Stimulated activated CD8-positive, alpha-beta memory T cell treated with anti-CD3 and anti-CD28 coated beads, Interleukin-7, amount 100 ng/mL, for 4 hours (primary cell): Measurements from ENCODE around the gene ATRNL1.

Experiments used
- DNase-seq, 2 donors: peaks; one replicate each; pipeline ENCODE4 v3.0.0-alpha.2; 2020; ENCODE audit warnings: low read depth in 2 of 2

The ATRNL1 gene, protein sequence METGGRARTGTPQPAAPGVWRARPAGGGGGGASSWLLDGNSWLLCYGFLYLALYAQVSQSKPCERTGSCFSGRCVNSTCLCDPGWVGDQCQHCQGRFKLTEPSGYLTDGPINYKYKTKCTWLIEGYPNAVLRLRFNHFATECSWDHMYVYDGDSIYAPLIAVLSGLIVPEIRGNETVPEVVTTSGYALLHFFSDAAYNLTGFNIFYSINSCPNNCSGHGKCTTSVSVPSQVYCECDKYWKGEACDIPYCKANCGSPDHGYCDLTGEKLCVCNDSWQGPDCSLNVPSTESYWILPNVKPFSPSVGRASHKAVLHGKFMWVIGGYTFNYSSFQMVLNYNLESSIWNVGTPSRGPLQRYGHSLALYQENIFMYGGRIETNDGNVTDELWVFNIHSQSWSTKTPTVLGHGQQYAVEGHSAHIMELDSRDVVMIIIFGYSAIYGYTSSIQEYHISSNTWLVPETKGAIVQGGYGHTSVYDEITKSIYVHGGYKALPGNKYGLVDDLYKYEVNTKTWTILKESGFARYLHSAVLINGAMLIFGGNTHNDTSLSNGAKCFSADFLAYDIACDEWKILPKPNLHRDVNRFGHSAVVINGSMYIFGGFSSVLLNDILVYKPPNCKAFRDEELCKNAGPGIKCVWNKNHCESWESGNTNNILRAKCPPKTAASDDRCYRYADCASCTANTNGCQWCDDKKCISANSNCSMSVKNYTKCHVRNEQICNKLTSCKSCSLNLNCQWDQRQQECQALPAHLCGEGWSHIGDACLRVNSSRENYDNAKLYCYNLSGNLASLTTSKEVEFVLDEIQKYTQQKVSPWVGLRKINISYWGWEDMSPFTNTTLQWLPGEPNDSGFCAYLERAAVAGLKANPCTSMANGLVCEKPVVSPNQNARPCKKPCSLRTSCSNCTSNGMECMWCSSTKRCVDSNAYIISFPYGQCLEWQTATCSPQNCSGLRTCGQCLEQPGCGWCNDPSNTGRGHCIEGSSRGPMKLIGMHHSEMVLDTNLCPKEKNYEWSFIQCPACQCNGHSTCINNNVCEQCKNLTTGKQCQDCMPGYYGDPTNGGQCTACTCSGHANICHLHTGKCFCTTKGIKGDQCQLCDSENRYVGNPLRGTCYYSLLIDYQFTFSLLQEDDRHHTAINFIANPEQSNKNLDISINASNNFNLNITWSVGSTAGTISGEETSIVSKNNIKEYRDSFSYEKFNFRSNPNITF (N-terminal part only)

DNA sequence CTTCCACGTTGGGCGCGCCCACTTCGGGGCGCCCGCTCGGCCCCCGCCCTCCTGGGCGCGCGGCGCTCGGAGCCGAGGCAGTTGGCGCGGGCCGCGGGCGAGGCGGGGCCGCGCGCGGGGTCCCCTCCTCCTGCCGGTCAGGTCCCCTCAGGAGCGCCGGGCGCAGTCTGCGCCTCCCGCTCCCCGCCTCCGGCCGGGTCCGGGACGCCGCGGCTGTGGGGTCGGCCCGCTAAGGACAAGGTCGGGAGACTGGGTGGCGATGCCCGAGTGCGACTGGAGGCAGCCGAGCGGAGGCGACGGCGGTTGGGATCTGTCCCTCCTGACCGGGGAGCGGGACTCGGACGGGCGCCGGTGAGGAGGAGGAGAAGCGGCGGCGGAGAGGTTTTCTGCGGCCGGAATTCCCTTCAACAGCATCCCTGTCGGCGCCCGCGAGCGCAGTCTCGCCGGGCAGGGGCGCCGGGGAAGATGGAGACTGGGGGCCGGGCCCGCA, at the start of gene ATRNL1:
Gene ATRNL1, plus strand, starts transcription at position 80 of the 490 bp plus-strand sequence. Its CDS starts 386 bp downstream, at position 466.
- no peak for DNase-seq

DNA sequence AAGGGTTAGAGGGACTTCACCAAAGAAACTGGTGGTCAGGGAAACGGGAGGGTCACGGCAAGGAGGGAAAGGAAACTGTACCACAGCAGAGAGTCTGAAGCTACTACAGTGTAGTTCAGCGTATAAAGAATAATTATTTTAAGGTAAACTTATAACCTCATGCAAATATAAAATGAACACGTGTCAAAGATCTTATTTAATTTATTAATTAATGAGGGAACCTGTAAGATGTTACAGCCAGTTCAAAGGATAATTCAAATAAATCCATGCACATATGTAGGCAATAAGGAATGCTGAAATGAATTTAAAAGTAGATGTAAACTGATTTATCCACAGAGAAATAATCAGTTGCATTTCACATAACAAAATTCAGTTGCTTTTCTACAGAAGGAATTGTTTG, 49.4 kb upstream of the ATRNL1 start:
- DNase-seq = no peak

DNA sequence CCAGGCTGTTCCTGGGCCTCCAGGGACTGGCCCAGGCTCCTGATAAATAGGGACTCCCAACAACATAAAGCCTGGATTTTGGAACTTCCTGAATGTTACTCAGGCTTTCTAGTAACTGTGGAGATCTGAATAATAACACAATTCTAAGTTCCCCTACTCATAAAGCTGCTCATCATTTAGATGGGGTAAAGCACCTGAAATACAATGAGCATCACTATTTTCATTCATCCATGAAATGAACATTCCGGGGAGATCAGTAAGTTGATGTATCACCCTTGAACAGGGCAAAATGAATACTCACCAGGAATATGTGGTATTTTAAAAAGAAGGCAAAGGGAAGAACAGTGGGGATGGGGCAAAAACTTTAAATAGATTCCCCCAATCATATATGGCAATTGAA, 48.3 kb upstream of the ATRNL1 start:
- DNase-seq = no peak

DNA sequence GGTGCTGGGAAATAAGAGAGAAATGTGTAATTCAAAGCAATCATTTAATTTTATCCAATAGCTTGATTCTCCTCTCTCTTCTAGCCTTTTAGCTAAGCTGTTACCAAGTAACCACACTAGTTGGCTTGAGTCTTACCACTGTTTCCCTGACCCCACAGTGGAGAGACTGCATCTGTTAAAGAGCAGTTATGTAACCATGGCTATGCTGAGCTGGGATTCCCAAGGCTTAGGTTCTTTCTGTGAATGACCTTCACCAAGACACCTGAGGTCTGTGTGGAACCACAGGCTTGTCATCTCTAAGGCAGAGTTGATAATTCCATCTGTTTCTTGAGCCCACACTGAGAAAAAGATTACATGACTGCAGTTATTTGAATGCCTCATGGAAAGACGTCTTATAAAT, 47.7 kb upstream of the ATRNL1 start:
- DNase-seq = no peak

DNA sequence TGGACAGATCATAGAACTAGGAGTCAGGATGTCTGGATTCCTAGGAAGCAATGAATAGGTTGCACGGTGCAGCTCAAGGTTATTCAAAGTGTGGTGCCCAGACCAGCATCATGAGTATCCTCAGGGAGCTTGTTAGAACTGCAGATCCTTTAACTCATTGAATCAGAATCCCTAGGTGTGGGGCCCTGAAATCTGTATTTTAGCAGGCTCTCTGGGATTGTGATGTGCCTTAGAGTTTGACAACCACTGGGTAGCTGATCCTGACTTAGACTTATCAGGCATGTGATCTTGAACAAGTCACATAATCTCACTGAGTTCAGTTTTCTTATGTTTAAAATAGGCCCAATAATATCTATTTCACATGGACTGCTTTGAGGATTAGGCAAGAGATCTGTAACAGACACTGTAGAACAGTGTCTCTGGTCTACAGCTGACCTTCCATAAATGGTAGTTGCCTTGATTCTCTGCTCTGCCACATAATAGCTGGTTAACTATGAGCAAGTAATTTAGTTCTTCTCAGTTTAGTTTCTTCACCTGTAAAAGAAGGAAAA, 46.4 kb upstream of the ATRNL1 start:
- no peak for DNase-seq

DNA sequence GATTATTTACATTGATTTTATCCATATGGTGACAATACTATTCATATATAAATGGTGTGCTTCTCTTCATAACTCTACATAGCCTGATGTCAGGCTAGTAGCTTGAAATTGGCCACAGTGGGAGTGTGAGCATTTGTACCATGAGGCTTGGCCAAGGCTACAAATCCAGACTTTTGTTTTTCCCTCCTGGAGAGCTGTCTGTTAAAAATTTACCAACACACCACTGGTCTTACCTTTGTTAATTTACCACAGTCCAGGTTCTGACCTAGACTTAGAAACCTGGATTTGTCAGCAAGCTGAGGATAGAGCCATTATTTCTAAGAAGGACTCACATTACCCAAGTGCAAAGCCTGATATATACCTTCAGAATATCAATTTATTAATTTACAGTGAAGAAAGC, 45.5 kb upstream of the ATRNL1 start:
- DNase-seq = no peak

DNA sequence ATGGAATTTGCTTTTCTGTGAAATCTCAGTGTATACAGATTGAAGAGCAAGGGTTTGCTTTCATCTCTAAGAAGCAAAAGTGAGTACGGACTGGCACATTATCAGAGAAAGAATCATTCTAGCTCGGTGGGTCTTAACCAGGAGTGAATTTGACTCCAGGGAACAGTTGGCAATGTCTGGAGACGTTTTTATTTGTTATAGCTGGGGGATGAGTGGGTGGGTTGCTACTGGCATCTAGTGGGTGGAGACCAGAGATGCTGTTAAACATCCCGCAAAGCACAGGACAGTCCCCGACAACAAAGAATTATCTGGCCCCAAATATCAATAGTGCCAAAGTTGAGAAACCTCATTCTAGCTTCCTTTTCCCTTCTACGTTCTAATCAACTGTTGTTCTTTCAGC, 43.8 kb upstream of the ATRNL1 start:
- DNase-seq = no peak

DNA sequence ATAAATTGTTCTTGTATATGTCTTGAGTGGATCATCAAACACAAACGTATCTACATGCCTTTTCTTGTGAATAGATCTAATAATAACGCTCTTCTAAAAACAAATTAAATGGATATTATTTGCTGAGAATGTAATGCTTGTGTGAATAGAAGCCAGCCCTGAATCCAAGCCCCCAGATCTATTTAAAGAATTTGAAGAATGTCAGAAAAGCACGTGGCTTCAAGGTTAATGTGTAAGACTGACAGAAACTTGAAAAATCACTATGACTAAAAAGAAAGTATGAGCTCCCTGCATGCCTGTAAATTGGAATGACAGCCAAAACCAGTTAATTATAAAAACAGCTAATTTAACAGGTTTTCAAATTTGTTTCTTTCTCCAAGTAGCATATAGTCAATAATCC, 43.2 kb upstream of the ATRNL1 start:
- DNase-seq = no peak

DNA sequence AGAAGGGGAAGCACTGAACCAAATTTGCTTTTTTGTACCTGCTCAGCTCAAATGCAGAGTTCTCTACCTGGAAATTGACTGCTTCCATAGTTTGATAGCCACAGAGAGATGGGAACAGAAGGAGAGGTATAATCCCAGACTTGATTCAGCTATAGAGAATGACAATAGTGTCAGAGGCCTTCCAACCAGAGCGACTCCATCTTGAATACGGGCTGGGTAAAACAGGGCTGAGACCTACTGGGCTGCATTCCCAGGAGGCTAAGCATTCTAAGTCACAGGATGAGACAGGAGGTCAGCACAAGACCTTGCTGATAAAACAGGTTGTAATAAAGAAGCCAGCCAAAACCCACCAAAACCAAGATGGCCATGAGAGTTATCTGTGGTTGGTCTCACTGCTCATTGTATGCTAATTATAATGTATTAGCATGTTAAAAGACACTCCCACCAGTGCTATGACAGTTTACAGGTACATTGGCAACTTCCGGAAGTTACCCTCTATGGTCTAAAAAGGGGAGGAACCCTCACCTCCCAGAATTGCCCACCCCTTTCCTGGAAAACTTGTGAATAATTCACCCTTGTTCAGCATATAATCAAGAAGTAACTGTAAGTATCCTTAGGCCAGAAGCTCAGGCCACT, 42.7 kb upstream of the ATRNL1 start:
- no peak for DNase-seq

DNA sequence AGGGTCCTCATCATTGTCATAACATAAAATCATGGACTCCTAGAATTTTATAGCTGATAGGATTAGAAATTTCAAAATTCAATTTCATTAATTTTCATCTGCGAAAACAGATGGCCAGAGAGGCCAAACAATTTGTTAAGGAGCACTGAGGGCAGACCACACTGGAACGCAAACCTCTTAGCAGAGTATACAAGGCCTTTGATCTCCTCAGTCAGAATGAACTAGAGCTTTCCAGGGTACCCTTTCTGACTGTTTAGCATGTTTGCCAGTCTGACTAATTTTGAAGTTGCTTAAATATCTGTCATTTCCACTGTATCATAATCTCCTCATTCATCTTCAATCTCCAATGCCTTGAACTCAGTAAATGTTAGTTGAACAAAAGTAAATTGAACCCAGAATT, 41.9 kb upstream of the ATRNL1 start:
- DNase-seq = no peak

DNA sequence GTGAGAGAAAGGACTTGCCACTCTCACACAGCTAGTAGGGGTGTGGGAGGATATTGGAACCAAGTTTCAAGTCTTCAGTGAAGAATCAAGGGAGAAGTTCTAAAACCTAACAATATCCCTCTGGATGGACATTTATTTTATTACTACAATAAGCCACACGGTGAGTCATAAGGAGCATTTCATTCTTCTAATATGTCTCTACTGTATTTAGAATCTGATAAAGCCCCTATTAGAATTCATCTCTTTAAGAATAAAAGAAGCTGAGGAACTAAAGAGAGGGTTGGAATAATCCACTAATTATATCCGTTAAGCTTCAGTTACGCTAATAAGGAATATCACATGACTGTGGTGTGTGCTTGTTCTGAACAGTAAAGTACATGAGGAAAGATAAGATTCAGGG, 40.9 kb upstream of the ATRNL1 start:
- DNase-seq = no peak

DNA sequence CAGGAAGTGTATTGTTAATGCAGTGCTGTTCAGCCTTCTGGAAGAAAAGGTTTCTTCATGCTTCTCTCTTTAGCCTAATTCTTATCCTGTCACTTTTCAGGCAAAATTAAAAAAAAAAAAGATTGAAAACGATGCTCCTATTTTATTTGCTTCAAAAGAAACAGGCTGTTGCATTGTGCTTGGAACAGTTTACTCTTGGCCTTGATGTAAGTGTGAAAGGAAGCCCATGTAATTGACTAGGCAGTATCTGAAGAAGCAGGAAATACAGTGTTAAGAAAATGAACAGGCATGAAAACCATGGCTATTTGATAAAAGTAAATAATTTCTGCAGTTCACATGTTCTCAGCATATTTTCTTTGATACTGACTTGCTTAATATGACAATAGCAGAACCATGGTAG, 40.4 kb upstream of the ATRNL1 start:
- no peak for DNase-seq

DNA sequence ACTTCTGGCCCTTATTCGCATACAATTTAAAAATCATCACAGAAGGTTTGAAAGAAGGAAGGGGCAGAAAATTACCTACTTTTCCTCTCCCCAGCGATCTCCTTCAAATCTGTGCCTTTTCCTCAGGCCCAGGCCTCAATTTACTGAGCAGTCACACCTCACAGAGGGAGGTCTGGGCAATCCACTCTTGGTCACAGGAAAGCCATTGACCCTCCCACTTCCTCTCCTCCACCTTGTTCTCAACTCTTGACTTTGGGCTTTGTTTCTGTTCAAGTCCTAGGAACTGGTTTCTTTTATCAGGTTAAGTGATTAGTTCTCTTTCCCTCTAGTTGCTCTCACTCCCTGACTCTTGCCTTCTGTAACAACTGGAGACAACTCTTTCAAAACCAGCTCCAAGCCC, 37.0 kb upstream of the ATRNL1 start:
- no peak for DNase-seq

DNA sequence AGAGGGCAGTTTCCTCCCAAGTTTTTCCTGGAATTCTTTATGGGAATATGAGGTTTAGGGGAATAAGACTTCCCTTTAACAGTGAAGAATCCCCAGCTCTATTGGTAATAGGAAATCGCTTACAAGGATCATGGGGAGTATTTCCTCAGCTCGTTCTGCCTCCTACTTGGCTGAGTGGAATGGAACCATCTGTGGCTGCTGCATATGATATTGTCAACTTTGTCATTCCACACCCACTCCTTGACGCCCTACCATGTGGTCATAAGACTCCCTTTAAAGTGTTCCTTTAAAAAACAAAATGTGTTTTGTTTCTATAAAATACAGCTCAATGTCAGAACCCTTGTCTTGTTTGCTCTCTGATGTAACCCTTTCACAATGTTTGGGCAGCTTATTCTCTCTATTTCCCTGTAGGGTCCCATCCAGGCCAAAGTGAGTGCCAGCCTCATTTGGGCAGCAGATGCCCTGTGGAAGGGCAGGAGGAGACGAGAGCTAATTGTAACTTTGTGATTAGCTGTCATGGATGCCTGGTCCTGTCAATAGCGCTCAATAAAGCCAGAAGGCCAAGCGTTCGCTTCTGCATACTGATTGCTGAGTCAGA, 33.8 kb upstream of the ATRNL1 start:
- no peak for DNase-seq

DNA sequence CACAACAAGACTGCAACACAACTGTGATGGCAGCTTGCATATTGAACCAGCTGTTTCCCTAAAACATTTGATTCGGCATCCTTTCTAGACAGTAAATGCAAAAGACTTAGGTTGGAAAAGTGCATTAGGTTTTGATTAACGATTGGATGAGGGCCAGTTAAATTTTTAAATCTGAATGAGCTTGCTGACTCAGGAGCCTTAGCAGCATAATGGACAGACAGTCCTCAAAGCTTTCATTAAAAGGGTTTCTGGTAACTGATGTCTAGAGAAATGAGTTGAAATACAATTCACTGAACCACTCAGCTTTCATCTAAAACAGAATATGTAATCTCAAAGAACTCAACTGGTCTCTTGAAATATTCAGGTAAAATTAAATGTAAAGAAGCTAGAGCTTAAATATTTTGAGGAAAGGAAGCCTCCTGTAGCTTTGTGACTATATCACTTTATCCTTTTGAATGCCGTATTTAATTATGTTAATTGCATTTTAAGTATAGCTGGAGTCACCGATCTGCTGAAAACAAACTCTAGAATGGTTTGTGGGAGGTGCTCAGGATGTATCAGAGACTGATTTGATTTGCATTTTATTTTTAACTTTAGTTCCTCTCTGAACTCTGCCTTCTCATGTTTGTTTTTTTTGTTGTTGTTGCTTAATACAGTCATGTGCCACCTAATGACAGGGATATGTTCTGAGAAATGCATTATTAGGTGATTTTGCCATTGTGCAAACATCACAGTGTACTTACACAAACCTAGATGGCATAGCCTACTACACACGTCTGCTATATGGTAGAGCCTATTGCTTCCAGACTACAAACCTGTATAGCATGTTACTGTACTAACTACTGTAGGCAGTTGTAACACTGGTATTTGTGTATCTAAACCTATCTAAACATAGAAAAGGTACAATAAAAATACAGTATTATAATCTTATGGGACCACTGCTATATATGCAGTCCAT, 29.2 kb upstream of the ATRNL1 start:
- DNase-seq = no peak

DNA sequence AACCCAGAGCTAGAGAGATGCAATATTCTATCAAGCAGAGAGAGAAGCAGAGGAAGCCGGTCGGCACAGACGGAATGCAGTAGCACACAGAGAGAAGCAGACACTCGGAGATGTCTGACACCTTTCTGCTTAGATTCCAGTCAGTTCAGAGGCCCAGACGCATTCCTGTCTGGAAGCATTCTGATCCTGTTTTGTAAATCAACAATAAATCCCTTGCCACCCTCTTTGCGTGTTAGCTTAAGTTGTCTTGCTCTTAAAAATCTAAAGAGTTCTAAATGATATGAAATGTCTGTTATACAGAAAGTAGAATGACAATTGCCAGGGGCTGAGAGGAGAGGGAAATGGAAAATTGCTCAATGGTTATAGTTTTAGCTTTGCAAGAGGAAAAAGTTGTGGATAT, 27.4 kb upstream of the ATRNL1 start:
- no peak for DNase-seq

DNA sequence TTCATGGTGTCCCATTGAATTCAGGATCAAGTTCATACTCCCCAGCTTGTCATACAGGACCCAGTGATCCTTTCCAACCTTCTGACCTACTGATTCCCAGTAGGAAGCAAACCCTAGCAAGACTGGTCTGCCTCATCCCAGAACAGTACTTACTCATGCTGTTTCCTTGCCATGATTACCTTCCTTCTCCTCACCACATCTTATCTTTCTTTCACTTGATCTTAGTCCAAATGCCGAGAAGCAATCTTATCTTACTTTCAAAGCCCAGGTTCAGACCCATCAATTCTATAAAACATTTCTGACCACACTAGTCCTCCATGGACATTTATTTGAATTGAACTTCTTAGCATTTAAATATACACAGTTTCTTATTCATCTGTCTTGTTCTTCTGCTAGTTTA, 26.6 kb upstream of the ATRNL1 start:
- no peak for DNase-seq

DNA sequence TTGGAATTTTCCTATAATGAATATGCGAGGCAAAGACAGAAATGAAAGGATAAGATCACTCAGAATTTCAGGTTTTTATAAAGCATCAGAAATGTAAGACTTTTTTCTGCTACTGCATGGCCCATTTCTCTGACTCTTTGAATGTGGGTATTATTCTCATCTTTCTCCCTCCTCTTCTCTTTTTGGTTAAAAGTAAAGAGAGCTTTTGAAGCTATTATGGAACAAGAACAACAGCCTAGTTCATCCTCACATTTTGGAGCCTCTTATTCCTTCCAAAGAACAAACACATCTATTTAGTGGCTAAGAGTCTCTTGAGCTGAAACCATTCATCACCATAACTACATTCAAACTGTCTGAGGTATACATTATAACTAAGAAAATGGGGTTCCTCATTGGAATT, 19.4 kb upstream of the ATRNL1 start:
- no peak for DNase-seq

DNA sequence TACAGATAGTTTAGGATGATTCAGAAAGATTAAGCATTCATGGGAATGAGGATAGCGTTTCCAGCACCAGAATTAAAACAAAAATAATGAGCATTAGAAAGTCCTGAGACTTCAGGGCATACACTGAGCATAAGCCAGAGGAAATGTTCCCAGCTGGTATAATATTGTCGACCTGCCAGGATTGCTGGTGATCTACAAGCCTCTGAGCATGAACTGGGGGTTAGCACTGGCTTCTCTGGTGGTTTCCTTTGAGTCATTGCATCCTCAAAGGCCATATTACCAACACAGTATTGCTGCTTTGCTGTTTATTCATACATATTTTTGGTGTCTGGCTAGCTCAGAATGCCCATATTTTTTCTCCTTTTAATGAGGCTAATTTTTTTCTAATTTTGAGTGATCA, 10.7 kb upstream of the ATRNL1 start:
- DNase-seq = no peak
